Progenitor cell of endocrine pancreas (in vitro differentiated cells): Measurements from ENCODE around the gene REXO1. TPM values are rescaled to one million over a fixed set of nuclear protein-coding genes. Genes with fewer than 3 reads are reported as not detected.

Experiments
- DNase-seq: peaks from one replicate; pipeline ENCODE4 v3.0.0; 2021; ENCODE audit warnings: low spot score; ENCODE audit not compliant: unreplicated experiment
- H3K27ac Mint-ChIP-seq: 2 replicates; pipeline ENCODE4 v1.8.0; 2021; ENCODE audit warnings: mild to moderate bottlenecking, moderate library complexity, mixed read lengths
- H3K27me3 Mint-ChIP-seq: 2 replicates; pipeline ENCODE4 v1.8.0; 2021; ENCODE audit warnings: mixed read lengths
- H3K36me3 Mint-ChIP-seq: 2 replicates; pipeline ENCODE4 v1.8.0; 2022; ENCODE audit warnings: mixed read lengths; ENCODE audit not compliant: insufficient read depth
- H3K4me1 Mint-ChIP-seq: 2 replicates; pipeline ENCODE4 v1.8.0; 2021; ENCODE audit warnings: low read depth, mixed read lengths
- H3K4me3 Mint-ChIP-seq: 2 replicates; pipeline ENCODE4 v1.8.0; 2021; ENCODE audit warnings: low read depth, mild to moderate bottlenecking, moderate library complexity, mixed read lengths
- H3K9me3 Mint-ChIP-seq: 2 replicates; pipeline ENCODE4 v1.8.0; 2021; ENCODE audit warnings: low read depth, mixed read lengths
- total RNA-seq: library from RNA; stranded (reverse); gene quantifications from 2 replicates; pipeline ENCODE4 v1.2.1, GENCODE V29; 2021
- TF ChIP-seq, protein P1 (sequence below): fragments of 200-600 bp; sonication (generic); IDR thresholded peaks from one replicate; pipeline ENCODE4 v1.5.0; 2021; ENCODE audit warnings: antibody characterized with exemption, mild to moderate bottlenecking; ENCODE audit not compliant: unreplicated experiment

Gene REXO1
- total RNA-seq, 1 donor from 2014 or later, result 42.8 TPM

DNA sequence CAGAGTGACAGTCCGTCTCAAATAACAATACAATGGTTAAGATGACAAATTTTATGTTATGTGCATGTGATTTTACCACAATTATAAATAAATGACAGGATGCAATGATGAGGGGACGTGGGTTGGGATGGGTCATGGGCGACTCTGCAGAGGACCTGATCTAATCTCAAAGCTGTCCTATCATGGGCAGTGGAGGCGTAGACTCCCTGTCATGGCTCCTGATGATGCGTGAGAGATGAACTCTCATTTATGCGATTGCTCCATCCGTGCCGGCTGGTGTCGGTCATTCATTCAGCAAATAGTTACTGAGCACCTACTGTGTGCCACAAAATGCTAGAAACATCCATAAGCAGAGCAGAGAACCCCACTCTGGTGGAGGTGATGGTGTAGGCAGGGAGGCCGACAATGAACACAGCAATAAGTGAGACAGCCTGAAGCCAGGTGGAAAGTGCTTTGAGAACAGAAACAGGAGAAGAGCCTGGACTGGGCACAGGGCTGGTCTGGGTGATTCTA lies 1.7 kb upstream of the REXO1 start:
- DNase-seq, result no peak
- no peaks in the 10 kb centered on the region for H3K9me3 Mint-ChIP-seq
- no peak overlapping the region for H3K27ac Mint-ChIP-seq
- peaks cover 12% of the 10 kb centered on the region for H3K4me1 Mint-ChIP-seq
- peaks cover 1% of the 10 kb centered on the region for H3K36me3 Mint-ChIP-seq
- no peak overlapping the region for H3K4me3 Mint-ChIP-seq
- H3K27me3 Mint-ChIP-seq, result no peaks in the 10 kb centered on the region
- TF ChIP-seq, protein P1, sequence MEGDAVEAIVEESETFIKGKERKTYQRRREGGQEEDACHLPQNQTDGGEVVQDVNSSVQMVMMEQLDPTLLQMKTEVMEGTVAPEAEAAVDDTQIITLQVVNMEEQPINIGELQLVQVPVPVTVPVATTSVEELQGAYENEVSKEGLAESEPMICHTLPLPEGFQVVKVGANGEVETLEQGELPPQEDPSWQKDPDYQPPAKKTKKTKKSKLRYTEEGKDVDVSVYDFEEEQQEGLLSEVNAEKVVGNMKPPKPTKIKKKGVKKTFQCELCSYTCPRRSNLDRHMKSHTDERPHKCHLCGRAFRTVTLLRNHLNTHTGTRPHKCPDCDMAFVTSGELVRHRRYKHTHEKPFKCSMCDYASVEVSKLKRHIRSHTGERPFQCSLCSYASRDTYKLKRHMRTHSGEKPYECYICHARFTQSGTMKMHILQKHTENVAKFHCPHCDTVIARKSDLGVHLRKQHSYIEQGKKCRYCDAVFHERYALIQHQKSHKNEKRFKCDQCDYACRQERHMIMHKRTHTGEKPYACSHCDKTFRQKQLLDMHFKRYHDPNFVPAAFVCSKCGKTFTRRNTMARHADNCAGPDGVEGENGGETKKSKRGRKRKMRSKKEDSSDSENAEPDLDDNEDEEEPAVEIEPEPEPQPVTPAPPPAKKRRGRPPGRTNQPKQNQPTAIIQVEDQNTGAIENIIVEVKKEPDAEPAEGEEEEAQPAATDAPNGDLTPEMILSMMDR, result no peak

DNA sequence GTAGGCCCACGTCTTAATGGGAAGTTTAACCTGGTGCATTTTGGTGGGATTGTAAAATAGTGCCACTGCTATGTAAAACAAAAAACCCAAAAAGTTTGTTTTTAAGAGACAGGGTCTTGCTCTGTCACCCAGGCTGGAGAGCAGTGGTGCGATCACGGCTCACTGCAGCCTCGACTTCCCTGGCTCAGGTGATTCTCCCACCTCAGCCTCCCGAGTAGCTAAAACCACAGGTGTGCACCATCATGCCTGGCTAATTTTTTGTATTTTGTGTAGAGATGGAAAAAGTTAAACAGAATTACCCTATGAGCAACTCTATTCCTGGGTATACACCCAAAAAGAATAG lies 820 bp upstream of the REXO1 start:
- no peaks in the 10 kb centered on the region for H3K27me3 Mint-ChIP-seq
- H3K4me1 Mint-ChIP-seq, result peaks cover 12% of the 10 kb centered on the region
- peak overlapping the region; percentile 94 for H3K27ac Mint-ChIP-seq
- TF ChIP-seq, protein P1, result no peak
- DNase-seq, result no peak
- H3K9me3 Mint-ChIP-seq, result no peaks in the 10 kb centered on the region
- H3K4me3 Mint-ChIP-seq, result peak overlapping the region; percentile 65
- peaks cover 1% of the 10 kb centered on the region for H3K36me3 Mint-ChIP-seq

DNA sequence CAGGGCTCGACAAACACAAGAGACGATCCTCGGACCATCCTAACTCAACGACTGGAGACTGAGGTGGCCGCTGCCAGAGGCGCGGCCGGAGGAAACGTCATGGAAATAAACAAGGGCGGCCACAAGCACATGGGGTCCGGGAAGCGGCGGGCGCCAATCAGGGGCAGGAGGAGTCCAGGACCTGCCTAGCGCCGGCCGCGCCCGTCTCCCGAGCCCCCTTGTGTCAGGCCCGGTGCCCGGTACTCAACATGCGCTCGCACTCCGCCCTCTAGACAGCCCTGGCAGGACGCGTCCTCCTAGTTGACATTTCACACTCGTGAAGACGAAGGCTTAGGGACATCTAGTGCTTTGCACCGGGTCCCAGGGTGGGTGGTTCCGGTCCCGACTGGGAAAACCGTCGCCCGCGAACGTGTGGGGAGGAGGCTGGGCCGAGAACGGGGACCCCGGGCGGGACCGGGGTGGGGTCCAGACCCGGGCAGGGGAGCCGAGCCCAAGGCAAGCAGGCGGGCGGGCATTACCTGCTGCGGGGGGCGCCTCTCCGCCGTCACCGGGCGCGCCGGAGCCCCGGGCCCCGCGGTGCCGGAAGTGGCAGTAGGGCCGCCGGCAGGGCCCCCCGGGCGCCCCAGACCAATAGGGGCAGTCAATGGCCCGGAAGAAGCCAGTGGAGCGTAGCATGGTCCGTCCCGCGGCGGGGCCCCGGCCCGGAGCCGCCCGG lies 442 bp downstream of the REXO1 start:
- Mint-ChIP-seq H3K4me1 (peaks cover 12% of the 10 kb centered on the region), H3K36me3 (no peaks in the 10 kb centered on the region), H3K27me3 (no peaks in the 10 kb centered on the region), H3K4me3 (peak overlapping the region; percentile 91), H3K27ac (peak overlapping the region; percentile 98), H3K9me3 (no peaks in the 10 kb centered on the region)
- TF ChIP-seq, protein P1, result no peak
- no peak for DNase-seq

DNA sequence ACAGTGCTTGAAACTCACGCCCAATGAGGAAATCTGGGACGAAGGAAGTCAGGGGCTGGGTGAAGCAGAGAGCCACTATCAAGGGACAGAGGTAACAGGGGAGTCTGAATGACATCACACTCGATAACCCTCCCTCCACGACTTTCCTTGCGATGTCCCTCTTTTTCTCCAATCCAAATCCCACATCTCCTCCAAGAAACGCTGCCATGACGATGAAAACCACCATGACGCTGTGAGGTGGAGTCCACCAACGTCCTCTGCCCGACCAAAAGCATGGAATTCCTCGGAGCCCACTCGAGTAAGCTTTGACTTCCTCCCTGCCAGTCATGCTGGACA lies 967 bp downstream of the REXO1 start:
- DNase-seq, result no peak
- no peaks in the 10 kb centered on the region for H3K9me3 Mint-ChIP-seq
- H3K36me3 Mint-ChIP-seq, result no peaks in the 10 kb centered on the region
- peak overlapping the region; percentile 91 for H3K4me3 Mint-ChIP-seq
- no peaks in the 10 kb centered on the region for H3K27me3 Mint-ChIP-seq
- H3K4me1 Mint-ChIP-seq, result peaks cover 12% of the 10 kb centered on the region
- peak overlapping the region; percentile 98 for H3K27ac Mint-ChIP-seq
- TF ChIP-seq, protein P1, result no peak

DNA sequence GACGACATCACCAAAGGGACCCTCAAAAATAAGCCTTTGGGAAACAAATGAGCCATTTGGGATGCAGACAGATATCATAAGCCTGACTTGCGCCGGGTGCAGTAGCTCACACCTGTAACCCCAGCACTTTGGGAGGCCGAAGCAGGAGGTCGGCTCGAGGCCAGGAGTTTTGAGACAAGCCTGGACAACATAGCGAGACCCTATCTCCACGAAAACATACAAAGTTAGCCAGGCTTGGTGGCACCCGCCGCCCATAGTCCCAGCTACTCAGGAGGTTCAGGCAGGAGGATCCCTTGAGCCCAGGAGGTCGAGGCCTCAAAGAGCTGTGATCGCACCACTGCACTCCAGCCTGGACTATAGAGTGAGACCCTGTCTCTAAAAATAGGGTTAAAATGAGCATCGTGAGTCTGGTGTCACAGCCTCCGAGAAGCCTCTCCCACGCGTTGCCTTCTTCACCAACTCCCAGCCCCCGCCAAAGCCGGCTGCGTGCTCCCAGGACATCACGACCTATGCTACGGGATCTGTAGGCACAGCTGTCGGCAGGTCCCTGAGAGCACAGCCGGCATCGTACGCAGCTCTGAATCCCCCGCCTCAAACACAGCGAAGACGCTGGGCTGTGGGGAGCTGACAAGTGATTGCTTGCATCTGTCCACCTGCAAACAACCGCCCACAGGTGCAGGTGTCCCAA lies 1.6 kb downstream of the REXO1 start:
- Mint-ChIP-seq H3K27me3 (no peaks in the 10 kb centered on the region), H3K36me3 (no peaks in the 10 kb centered on the region), H3K4me1 (peaks cover 12% of the 10 kb centered on the region), H3K9me3 (no peaks in the 10 kb centered on the region), H3K4me3 (peak overlapping the region; percentile 91), H3K27ac (peak overlapping the region; percentile 98)
- no peak for DNase-seq
- TF ChIP-seq, protein P1, result no peak
